Loucy (cell line): Measurements from ENCODE around the gene BAG3.
A peak's percentile ranks its signal among the peaks of the same experiment; 100 is the strongest.

Experiments used
- H2AFZ ChIP-seq: fragments of 200-600 bp; sonication (generic); 2 replicates; pipeline ENCODE4 v1.6.0; 2016; ENCODE audit warnings: antibody characterized with exemption, mild to moderate bottlenecking, low read length, moderate library complexity
- H3F3A ChIP-seq: fragments of 200-600 bp; 2 replicates; pipeline ENCODE4 v1.6.0; 2016; ENCODE audit warnings: antibody characterized with exemption, low read depth, mild to moderate bottlenecking
- H3K27me3 ChIP-seq: fragments of 200-600 bp; sonication (generic); 2 replicates; pipeline ENCODE4 v1.6.1; 2014; ENCODE audit warnings: low read length, mild to moderate bottlenecking; ENCODE audit not compliant: insufficient read depth, poor library complexity, severe bottlenecking
- H3K36me3 ChIP-seq: fragments of 200-600 bp; sonication (generic); 2 replicates; pipeline ENCODE4 v1.6.1; 2016; ENCODE audit warnings: low read length; ENCODE audit not compliant: insufficient read depth
- H3K4me1 ChIP-seq: fragments of 200-600 bp; sonication (generic); 2 replicates; pipeline ENCODE4 v1.5.1; 2014; ENCODE audit warnings: low read length, mild to moderate bottlenecking; ENCODE audit not compliant: insufficient read depth, poor library complexity, severe bottlenecking
- H3K4me2 ChIP-seq: fragments of 200-600 bp; sonication (generic); 2 replicates; pipeline ENCODE4 v1.6.0; 2014; ENCODE audit warnings: antibody characterized with exemption, low read length, low read depth, mild to moderate bottlenecking; ENCODE audit not compliant: poor library complexity, severe bottlenecking
- H3K4me3 ChIP-seq: fragments of 200-600 bp; sonication (generic); 2 replicates; pipeline ENCODE4 v1.5.1; 2014; ENCODE audit warnings: low read length, mild to moderate bottlenecking, mixed read lengths; ENCODE audit not compliant: poor library complexity, severe bottlenecking
- H3K79me2 ChIP-seq: fragments of 200-600 bp; sonication (generic); 2 replicates; pipeline ENCODE4 v1.6.1; 2014; ENCODE audit warnings: low read length; ENCODE audit not compliant: insufficient read depth
- H3K9ac ChIP-seq: fragments of 200-600 bp; sonication (generic); 2 replicates; pipeline ENCODE4 v1.6.0; 2014; ENCODE audit warnings: mild to moderate bottlenecking, low read depth, low read length, moderate library complexity; ENCODE audit not compliant: poor library complexity, severe bottlenecking
- H3K9me2 ChIP-seq: fragments of 200-600 bp; sonication (generic); replicated peaks from 2 replicates; pipeline ENCODE4 v1.6.1; 2016; ENCODE audit warnings: low read depth, low read length, mixed read lengths
- H3K9me3 ChIP-seq: fragments of 200-600 bp; sonication (generic); 2 replicates; pipeline ENCODE4 v1.6.1; 2014; ENCODE audit warnings: mild to moderate bottlenecking, antibody characterized with exemption, low read length, low read depth; ENCODE audit not compliant: insufficient read depth
- H4K20me1 ChIP-seq: fragments of 200-600 bp; sonication (generic); 2 replicates; pipeline ENCODE4 v1.6.0; 2014; ENCODE audit warnings: antibody characterized with exemption, low read length, mild to moderate bottlenecking; ENCODE audit not compliant: insufficient read depth, poor library complexity, severe bottlenecking
- EZH2phosphoT487 ChIP-seq: fragments of 200-600 bp; IDR thresholded peaks from 2 replicates; pipeline ENCODE4 v1.6.1; 2018; ENCODE audit warnings: antibody characterized with exemption, mild to moderate bottlenecking, moderate library complexity, borderline replicate concordance
- TF ChIP-seq, protein P1 (sequence below): fragments of 200-600 bp; sonication (generic); conservative IDR thresholded peaks from 2 replicates; pipeline ENCODE4 v1.5.1; 2014; ENCODE audit warnings: mild to moderate bottlenecking, antibody characterized with exemption, low read length

Gene BAG3

GRCh38 chr10:119655566-119656001, 4.4 kb downstream of the BAG3 start:
- H3K9me2 ChIP-seq, result no peaks in the 10 kb centered on the region
- H3K27me3 ChIP-seq, result no peaks in the 10 kb centered on the region
- peaks cover 4% of the 10 kb centered on the region; the same call in 1 of the 2 replicates for H3K36me3 ChIP-seq
- no peaks in the 10 kb centered on the region for H3K9me3 ChIP-seq
- H3K4me1 ChIP-seq, result peaks cover 41% of the 10 kb centered on the region
- H2AFZ ChIP-seq, result peak overlapping the region; percentile 8; the same call in 1 of the 2 replicates
- H3F3A ChIP-seq, result 0 out of 2 replicates have a peak, but pooled peaks cover 5% of the 10 kb centered on the region
- peak overlapping the region; percentile 87 for H3K4me3 ChIP-seq
- H3K4me2 ChIP-seq, result peak overlapping the region; percentile 98
- H3K79me2 ChIP-seq, result peaks cover 91% of the 10 kb centered on the region
- TF ChIP-seq, protein P1, sequence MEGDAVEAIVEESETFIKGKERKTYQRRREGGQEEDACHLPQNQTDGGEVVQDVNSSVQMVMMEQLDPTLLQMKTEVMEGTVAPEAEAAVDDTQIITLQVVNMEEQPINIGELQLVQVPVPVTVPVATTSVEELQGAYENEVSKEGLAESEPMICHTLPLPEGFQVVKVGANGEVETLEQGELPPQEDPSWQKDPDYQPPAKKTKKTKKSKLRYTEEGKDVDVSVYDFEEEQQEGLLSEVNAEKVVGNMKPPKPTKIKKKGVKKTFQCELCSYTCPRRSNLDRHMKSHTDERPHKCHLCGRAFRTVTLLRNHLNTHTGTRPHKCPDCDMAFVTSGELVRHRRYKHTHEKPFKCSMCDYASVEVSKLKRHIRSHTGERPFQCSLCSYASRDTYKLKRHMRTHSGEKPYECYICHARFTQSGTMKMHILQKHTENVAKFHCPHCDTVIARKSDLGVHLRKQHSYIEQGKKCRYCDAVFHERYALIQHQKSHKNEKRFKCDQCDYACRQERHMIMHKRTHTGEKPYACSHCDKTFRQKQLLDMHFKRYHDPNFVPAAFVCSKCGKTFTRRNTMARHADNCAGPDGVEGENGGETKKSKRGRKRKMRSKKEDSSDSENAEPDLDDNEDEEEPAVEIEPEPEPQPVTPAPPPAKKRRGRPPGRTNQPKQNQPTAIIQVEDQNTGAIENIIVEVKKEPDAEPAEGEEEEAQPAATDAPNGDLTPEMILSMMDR, result no peak
- H4K20me1 ChIP-seq, result peaks cover 28% of the 10 kb centered on the region
- peak overlapping the region; percentile 50 for H3K9ac ChIP-seq

DNA sequence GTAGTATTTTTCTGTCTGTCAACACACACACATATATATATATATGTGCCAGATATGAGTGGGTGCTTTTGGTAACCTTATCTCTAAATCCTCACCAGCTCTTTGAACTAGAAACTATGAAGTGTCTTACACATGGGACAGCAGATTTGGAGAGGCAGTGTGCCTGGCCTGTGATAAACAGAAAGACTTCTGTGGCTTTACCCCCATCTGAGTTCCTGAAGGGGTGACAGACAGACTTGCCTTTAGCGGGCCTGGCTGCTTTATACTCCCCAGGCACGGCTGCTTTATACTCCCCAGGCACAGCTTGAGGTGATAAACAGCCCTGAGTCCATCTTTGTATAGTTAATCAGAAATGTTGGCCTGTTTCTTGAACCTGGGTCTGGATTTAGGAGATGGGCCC, 5.6 kb downstream of the BAG3 start:
- Histone ChIP-seq H2AFZ (no peak overlapping the region), H3K79me2 (peaks cover 93% of the 10 kb centered on the region), H3K9me2 (no peaks in the 10 kb centered on the region), H3K27me3 (no peaks in the 10 kb centered on the region), H3K36me3 (peaks cover 4% of the 10 kb centered on the region; the same call in 1 of the 2 replicates), H3F3A (0 out of 2 replicates have a peak, but pooled peaks cover 5% of the 10 kb centered on the region), H3K9me3 (no peaks in the 10 kb centered on the region), H3K4me1 (peaks cover 38% of the 10 kb centered on the region), H3K4me3 (no peak overlapping the region), H3K9ac (no peak overlapping the region), H4K20me1 (peaks cover 28% of the 10 kb centered on the region), H3K4me2 (peak overlapping the region; percentile 98)
- no peak for TF ChIP-seq EZH2phosphoT487
- TF ChIP-seq, protein P1, result no peak

DNA sequence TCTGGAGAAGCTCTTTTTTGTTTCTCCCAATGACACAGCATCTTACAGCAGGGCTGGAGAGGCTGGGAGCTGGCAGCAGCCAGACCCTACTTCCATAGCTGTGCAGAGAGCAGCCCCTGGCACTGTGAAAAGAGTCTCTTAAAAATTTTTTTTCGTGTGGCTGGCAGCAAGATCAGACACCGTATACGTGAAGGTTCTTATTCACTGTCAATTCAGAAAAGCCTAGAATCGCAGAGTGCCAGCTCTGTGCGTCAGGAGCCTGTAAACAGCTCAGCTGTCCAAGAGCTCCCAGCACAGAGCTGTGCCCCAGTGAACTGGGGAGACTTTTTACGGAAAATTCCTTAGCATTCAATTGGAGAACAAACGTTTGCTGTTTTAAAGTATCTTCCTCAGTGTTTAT, 6.5 kb downstream of the BAG3 start:
- no peak overlapping the region for H3K9ac ChIP-seq
- TF ChIP-seq, protein P1, result no peak
- no peak for TF ChIP-seq EZH2phosphoT487
- peaks cover 36% of the 10 kb centered on the region for H3K4me1 ChIP-seq
- no peak overlapping the region for H3K4me3 ChIP-seq
- no peaks in the 10 kb centered on the region for H3K9me2 ChIP-seq
- H3K27me3 ChIP-seq, result no peaks in the 10 kb centered on the region
- H3K79me2 ChIP-seq, result peaks cover 89% of the 10 kb centered on the region
- H4K20me1 ChIP-seq, result peaks cover 28% of the 10 kb centered on the region
- no peaks in the 10 kb centered on the region for H3K9me3 ChIP-seq
- no peak overlapping the region for H3K4me2 ChIP-seq
- H2AFZ ChIP-seq, result no peak overlapping the region
- H3F3A ChIP-seq, result 0 out of 2 replicates have a peak, but pooled peaks cover 5% of the 10 kb centered on the region
- H3K36me3 ChIP-seq, result peaks cover 4% of the 10 kb centered on the region; the same call in 1 of the 2 replicates
